MM.1S (cell line): ENCODE results near the gene TMEM63B.

ENCODE experiments used
- DNase-seq: peaks from one replicate; pipeline ENCODE4 v3.0.0-alpha.2; 2015
- H2AFZ ChIP-seq: fragments of 300-600 bp; sonication (generic); 2 replicates; pipeline ENCODE4 v1.6.0; 2016; ENCODE audit warnings: antibody characterized with exemption, low read length
- H3F3A ChIP-seq: fragments of 300-600 bp; sonication (generic); 2 replicates; pipeline ENCODE4 v1.6.1; 2016; ENCODE audit warnings: mild to moderate bottlenecking, antibody characterized with exemption, low read length, moderate library complexity, mixed read lengths; ENCODE audit not compliant: insufficient read depth
- H3K27ac ChIP-seq: fragments of 300-600 bp; sonication (generic); 2 replicates; pipeline ENCODE4 v1.5.1; 2016; ENCODE audit warnings: mild to moderate bottlenecking, low read length
- H3K27me3 ChIP-seq: fragments of 300-600 bp; sonication (generic); replicated peaks from 2 replicates; pipeline ENCODE4 v1.6.0; 2016; ENCODE audit warnings: low read length; ENCODE audit not compliant: insufficient read depth
- H3K36me3 ChIP-seq: fragments of 300-600 bp; sonication (generic); replicated peaks from 2 replicates; pipeline ENCODE4 v1.6.1; 2016; ENCODE audit warnings: mild to moderate bottlenecking, low read length, mixed read lengths; ENCODE audit not compliant: insufficient read depth
- H3K4me1 ChIP-seq: fragments of 300-600 bp; sonication (generic); 2 replicates; pipeline ENCODE4 v1.6.1; 2016; ENCODE audit warnings: low read length, mixed read lengths
- H3K4me2 ChIP-seq: fragments of 300-600 bp; sonication (generic); 2 replicates; pipeline ENCODE4 v1.6.0; 2016; ENCODE audit warnings: low read depth, low read length
- H3K4me3 ChIP-seq: fragments of 300-600 bp; sonication (generic); 2 replicates; pipeline ENCODE4 v1.5.1; 2016; ENCODE audit warnings: low read length, mixed read lengths
- H3K79me2 ChIP-seq: fragments of 300-600 bp; sonication (generic); 2 replicates; pipeline ENCODE4 v1.6.1; 2016; ENCODE audit warnings: mixed run types, low read length, mixed read lengths
- H3K9ac ChIP-seq: fragments of 300-600 bp; sonication (generic); 2 replicates; pipeline ENCODE4 v1.6.1; 2016; ENCODE audit warnings: low read length, mixed read lengths
- H3K9me2 ChIP-seq: fragments of 300-600 bp; sonication (generic); replicated peaks from 2 replicates; pipeline ENCODE4 v1.6.1; 2016; ENCODE audit warnings: mild to moderate bottlenecking, low read length, mixed read lengths; ENCODE audit not compliant: insufficient read depth
- H3K9me3 ChIP-seq: fragments of 300-600 bp; sonication (generic); replicated peaks from 2 replicates; pipeline ENCODE4 v1.6.1; 2016; ENCODE audit warnings: mild to moderate bottlenecking, low read length, mixed read lengths; ENCODE audit not compliant: insufficient read depth
- H4K20me1 ChIP-seq: fragments of 300-600 bp; sonication (generic); 2 replicates; pipeline ENCODE4 v1.6.1; 2016; ENCODE audit warnings: mild to moderate bottlenecking, low read length, moderate library complexity, mixed read lengths; ENCODE audit not compliant: insufficient read depth
- CTCF ChIP-seq: fragments of 300-600 bp; sonication (generic); IDR thresholded peaks from 2 replicates; pipeline ENCODE4 v1.5.1; 2016; ENCODE audit warnings: antibody characterized with exemption, low read length, mixed read lengths
- EZH2 ChIP-seq: fragments of 300-600 bp; sonication (generic); optimal IDR thresholded peaks from 2 replicates; pipeline ENCODE3; 2017; ENCODE audit warnings: low read depth, mild to moderate bottlenecking, antibody characterized with exemption, low read length, mixed read lengths
- EZH2phosphoT487 ChIP-seq: fragments of 300-600 bp; sonication (generic); IDR thresholded peaks from 2 replicates; pipeline ENCODE4 v1.6.1; 2018; ENCODE audit warnings: antibody characterized with exemption, low read length

The TMEM63B gene

DNA sequence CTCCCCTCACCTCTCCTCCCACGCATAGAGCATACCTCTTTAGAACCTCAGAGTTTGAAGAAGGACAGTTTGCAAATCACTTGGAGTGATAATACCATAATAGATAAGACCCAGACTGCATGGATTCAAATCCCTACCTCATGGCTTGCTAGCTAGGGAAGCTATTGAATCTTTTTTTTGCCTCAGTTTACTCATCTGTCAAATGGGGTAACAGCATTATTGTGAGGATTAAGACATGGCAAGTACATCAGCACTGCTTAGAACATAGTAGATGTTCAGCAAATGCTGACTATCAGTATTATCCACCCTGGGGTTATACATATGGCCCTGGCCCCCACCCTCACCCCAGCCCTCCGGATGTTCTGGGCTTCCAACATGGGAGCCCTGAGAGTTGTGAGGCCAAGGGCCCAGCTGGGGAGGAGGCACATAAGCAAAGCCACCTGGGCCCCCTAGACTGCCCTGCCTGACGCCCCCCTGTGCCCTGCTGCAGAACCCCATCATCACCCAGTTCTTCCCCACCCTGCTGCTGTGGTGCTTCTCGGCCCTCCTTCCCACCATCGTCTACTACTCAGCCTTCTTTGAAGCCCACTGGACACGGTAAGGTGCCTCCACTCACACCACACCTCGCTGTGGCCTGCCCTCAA, 22.1 kb downstream of the TMEM63B start:
- no peak overlapping the region for H2AFZ ChIP-seq
- no peak for TF ChIP-seq EZH2phosphoT487
- H3K27ac ChIP-seq = no peak overlapping the region
- H3K79me2 ChIP-seq = no peaks in the 10 kb centered on the region
- H3F3A ChIP-seq = no peaks in the 10 kb centered on the region
- H3K4me1 ChIP-seq = no peaks in the 10 kb centered on the region
- no peak overlapping the region for H3K4me2 ChIP-seq
- no peak for DNase-seq
- H3K36me3 ChIP-seq = no peaks in the 10 kb centered on the region
- H4K20me1 ChIP-seq = no peaks in the 10 kb centered on the region
- no peaks in the 10 kb centered on the region for H3K9me3 ChIP-seq
- H3K9ac ChIP-seq = no peak overlapping the region
- H3K27me3 ChIP-seq = no peaks in the 10 kb centered on the region
- H3K9me2 ChIP-seq = no peaks in the 10 kb centered on the region
- no peak overlapping the region for H3K4me3 ChIP-seq

DNA sequence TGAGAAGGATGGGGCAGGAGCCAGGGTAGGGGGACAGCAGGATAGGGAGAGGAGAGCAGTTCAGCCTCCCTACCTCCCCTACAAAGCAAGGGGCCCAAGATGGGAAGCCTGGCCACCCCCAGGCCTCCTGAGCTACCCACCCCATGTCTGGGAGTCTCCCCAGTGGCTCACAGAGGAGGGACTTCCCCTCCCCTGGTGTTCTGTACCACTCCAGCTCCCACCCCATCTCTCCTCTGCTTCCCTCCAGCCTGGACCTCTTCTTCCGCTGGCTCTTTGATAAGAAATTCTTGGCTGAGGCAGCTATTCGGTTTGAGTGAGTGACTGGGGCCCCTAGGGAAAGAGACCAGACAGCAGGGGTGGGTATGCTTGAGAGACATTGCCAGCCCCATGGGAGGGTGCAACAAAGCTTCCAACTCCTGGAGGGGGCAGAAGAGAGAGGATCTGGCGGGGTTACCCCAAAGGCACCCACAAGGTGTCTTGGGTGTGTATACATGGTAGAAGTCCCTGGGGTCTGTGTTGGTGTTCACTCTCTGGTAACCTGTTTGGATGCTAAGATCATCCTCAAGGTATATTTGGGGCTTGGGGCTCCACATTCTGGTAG, 23.1 kb downstream of the TMEM63B start:
- H3K4me3 ChIP-seq = no peak overlapping the region
- H3K9me2 ChIP-seq = no peaks in the 10 kb centered on the region
- TF ChIP-seq EZH2phosphoT487 (no peak), CTCF (no peak), EZH2 (no peak)
- H3K27me3 ChIP-seq = no peaks in the 10 kb centered on the region
- H3F3A ChIP-seq = no peaks in the 10 kb centered on the region
- H3K4me2 ChIP-seq = no peak overlapping the region
- no peak overlapping the region for H3K9ac ChIP-seq
- DNase-seq = no peak
- no peak overlapping the region for H2AFZ ChIP-seq
- no peaks in the 10 kb centered on the region for H3K4me1 ChIP-seq
- H3K27ac ChIP-seq = no peak overlapping the region
- no peaks in the 10 kb centered on the region for H4K20me1 ChIP-seq
- H3K9me3 ChIP-seq = no peaks in the 10 kb centered on the region
- no peaks in the 10 kb centered on the region for H3K36me3 ChIP-seq
- H3K79me2 ChIP-seq = no peaks in the 10 kb centered on the region

DNA sequence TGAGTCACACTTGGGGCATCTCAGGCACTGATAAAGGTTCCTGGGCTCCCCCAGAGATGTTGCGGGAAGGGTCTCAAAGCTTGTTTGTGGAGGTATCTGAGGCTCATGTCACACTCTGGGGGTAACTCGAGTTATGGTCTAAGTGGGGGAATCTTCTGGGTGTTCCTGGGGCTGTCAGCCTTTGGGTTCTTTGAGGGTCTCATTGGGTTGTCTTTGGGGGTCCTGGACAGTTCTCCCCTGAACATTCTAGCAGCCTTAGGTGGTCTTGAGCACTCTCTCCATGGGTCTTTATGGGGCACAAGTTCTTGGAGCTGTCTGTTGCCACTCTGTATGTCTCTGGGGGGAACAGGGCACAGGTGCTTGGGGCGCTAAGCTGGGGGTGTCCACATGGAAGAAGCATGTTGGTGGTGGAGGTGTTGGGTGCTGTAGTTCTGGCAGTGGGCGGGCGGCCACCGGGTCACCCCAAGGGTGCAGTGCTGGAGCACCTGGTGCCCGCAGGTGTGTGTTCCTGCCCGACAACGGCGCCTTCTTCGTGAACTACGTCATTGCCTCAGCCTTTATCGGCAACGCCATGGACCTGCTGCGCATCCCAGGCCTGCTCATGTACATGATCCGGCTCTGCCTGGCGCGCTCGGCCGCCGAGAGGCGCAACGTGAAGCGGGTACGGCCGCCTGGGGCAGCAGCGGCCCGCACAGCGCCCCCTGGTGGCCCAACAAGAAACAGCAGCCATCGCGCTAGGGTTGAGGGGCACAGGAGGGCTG, 24.2 kb downstream of the TMEM63B start:
- Histone ChIP-seq H3K36me3 (no peaks in the 10 kb centered on the region), H3K27me3 (no peaks in the 10 kb centered on the region), H2AFZ (no peak overlapping the region), H4K20me1 (no peaks in the 10 kb centered on the region), H3F3A (no peaks in the 10 kb centered on the region), H3K4me1 (no peaks in the 10 kb centered on the region), H3K27ac (no peak overlapping the region), H3K9me3 (no peaks in the 10 kb centered on the region), H3K9me2 (no peaks in the 10 kb centered on the region), H3K4me3 (no peak overlapping the region), H3K79me2 (no peaks in the 10 kb centered on the region), H3K9ac (no peak overlapping the region), H3K4me2 (peak overlapping the region; percentile 25; the same call in 1 of the 2 replicates)
- peak; percentile 64 for DNase-seq
- TF ChIP-seq CTCF (peak; percentile 99), EZH2phosphoT487 (no peak), EZH2 (no peak)
